ENCODE data around the gene IGSF9B. TPM values are rescaled to one million over a fixed set of nuclear protein-coding genes. Genes with fewer than 3 reads are reported as not detected.

The IGSF9B gene
- total RNA-seq, 2 experiments from 2014 or later, result 24.3 to 27.4 TPM

GRCh38 chr11:133920109-133920990 is 36.4 kb downstream of the IGSF9B start:
- no peak for TF ChIP-seq CTCF (IDR thresholded peaks at IDR 0.05)
- ChIA-PET CTCF (no interaction called here), POLR2A (no interaction called here)
- Histone ChIP-seq H3K4me1 (ENCODE audit: insufficient read depth, low read length) (peaks cover 13% of the 10 kb centered on the region), H3K27ac (ENCODE audit: low read depth in 1 of 2, low read length in 2 of 2) (no peak overlapping the region), H3K4me3 (ENCODE audit: low read length) (no peak overlapping the region), H3K27me3 (ENCODE audit: control insufficient read depth in 1 of 2, insufficient read depth in 2 of 2, low read length in 2 of 2) (no peaks in the 10 kb centered on the region), H3K36me3 (ENCODE audit: insufficient read depth, low read length) (peaks cover 6% of the 10 kb centered on the region), H3K9me3 (ENCODE audit: control insufficient read depth in 1 of 2, insufficient read depth in 1 of 2, low read length in 2 of 2) (peaks cover 0 to 4% of the 10 kb centered on the region in 2 experiments)
- ATAC-seq (ENCODE audit: poor library complexity), result no peak
- no peak overlapping the region for H3K27ac Mint-ChIP-seq
- peak in 1 of 14 experiments; percentile 16 for DNase-seq
- H3K4me1 Mint-ChIP-seq (ENCODE audit: low read depth), result peaks cover 4% of the 10 kb centered on the region
- H3K4me3 Mint-ChIP-seq, result peak overlapping the region; percentile 30
- H3K27me3 Mint-ChIP-seq, result no peaks in the 10 kb centered on the region
- peaks cover 43% of the 10 kb centered on the region for H3K36me3 Mint-ChIP-seq (ENCODE audit: low read depth)
- intact Hi-C loops (cut with DNase I, micrococcal nuclease), result no loop called here
- H3K9me3 Mint-ChIP-seq, result no peaks in the 10 kb centered on the region

- peak; percentile 44 for ATAC-seq (ENCODE audit: poor library complexity)
Measured at GRCh38 chr11:133919330-133920108, 37.2 kb downstream of the IGSF9B start.

More at GRCh38 chr11:133919330-133920108, 37.2 kb downstream of the IGSF9B start:
- peaks cover 8% of the 10 kb centered on the region for H3K36me3 ChIP-seq (ENCODE audit: insufficient read depth, low read length)
- peak overlapping the region; percentile 44 for H3K4me3 ChIP-seq (ENCODE audit: low read length)
- Mint-ChIP-seq H3K9me3 (no peaks in the 10 kb centered on the region), H3K4me1 (ENCODE audit: low read depth) (peaks cover 4% of the 10 kb centered on the region), H3K27me3 (no peaks in the 10 kb centered on the region), H3K27ac (no peak overlapping the region), H3K36me3 (ENCODE audit: low read depth) (peaks cover 37% of the 10 kb centered on the region), H3K4me3 (peak overlapping the region; percentile 56)
- DNase-seq, result peak in 1 of 14 experiments; percentile 32
- ChIA-PET CTCF (no interaction called here), POLR2A (no interaction called here)
- intact Hi-C loops (cut with DNase I, micrococcal nuclease), result no loop called here
- H3K27ac ChIP-seq (ENCODE audit: low read depth in 1 of 2, low read length in 2 of 2), result no peak overlapping the region
- H3K4me1 ChIP-seq (ENCODE audit: insufficient read depth, low read length), result peaks cover 13% of the 10 kb centered on the region
- no peaks in the 10 kb centered on the region for H3K27me3 ChIP-seq (ENCODE audit: control insufficient read depth in 1 of 2, insufficient read depth in 2 of 2, low read length in 2 of 2)
- TF ChIP-seq CTCF (IDR thresholded peaks at IDR 0.05), result no peak
- H3K9me3 ChIP-seq (ENCODE audit: control insufficient read depth in 1 of 2, insufficient read depth in 1 of 2, low read length in 2 of 2), result peaks cover 0 to 4% of the 10 kb centered on the region in 2 experiments
